HG03103 (cell line): ENCODE data around the gene PDE6B.

Source experiments
- ATAC-seq: cut with Tn5 transposase; IDR thresholded peaks from one replicate; pipeline ENCODE4 v1.9.1; 2021; ENCODE audit warnings: low read depth; ENCODE audit not compliant: unreplicated experiment

The PDE6B gene

DNA sequence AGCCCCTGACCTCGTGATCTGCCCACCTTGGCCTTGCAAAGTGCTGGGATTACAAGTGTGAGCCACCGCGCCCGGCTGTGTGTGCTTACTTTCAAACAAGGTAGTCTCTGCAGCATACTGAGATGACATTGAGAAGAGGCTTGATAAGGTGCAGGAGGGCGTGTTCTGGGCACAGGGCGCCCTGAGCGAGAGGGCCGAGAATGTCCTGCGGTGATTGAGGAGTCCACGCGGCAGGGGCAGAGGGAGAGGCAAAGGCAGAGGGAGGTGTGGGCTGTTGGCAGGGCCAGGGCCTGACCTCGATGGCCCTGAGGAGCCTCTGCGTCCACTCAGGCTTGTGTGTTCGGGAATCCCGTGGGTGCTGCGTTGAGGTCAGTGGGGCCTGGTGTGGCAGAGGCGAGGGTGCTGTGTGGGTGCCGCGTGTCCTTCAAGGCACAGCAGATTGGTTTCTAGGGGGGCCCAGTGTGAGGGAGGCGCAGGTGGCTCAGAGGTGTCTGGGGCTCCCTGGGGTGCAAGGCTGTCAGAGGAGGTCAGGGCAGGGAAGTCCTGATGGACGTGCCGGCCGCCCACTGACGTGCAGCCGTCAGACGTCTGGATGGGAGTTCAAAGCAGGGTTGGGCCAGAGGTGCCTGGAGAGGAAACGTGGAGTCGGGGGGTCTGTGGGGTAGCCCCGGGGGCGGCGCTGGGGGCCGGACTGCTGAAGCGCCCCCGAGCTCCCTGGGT is 92.4 kb downstream of the PDE6B start:
- ATAC-seq = no peak

DNA sequence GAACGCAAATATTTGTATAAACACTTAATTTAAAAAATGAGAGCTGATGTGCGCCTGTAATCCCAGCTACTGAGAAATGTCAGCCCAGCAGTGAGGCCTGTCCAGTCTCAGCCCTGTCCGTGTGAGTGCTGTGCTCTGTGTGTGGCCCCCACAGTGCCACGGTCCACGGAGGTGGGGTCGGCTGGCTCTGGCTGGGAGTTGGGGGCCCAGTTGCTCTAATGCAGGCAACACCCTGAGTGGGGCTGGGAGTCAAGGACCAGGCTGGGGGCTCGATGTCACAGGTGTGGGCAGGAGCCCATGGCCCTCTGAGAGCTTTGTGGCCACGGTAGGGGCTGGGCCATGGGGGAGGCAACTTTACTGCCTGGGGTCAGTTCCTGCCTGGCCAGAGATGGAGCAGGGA is 93.1 kb downstream of the PDE6B start:
- no peak for ATAC-seq
